OCI-LY1 (cell line): Measurements from ENCODE around the gene NKAIN4.

ENCODE experiments used
- CTCF ChIP-seq: fragments of 200-600 bp; sonication (generic), shearing (Covaris generic); IDR thresholded peaks from 2 replicates; pipeline ENCODE4 v1.5.1; 2017; ENCODE audit warnings: mild to moderate bottlenecking, antibody characterized with exemption, low read length, moderate library complexity, mixed read lengths
- EZH2 ChIP-seq: fragments of 200-600 bp; sonication (generic), shearing (Covaris generic); IDR thresholded peaks from 2 replicates; pipeline ENCODE4 v1.8.0; 2017; ENCODE audit warnings: borderline replicate concordance, mixed run types, mild to moderate bottlenecking, antibody characterized with exemption, low read length, moderate library complexity, mixed read lengths

DNA sequence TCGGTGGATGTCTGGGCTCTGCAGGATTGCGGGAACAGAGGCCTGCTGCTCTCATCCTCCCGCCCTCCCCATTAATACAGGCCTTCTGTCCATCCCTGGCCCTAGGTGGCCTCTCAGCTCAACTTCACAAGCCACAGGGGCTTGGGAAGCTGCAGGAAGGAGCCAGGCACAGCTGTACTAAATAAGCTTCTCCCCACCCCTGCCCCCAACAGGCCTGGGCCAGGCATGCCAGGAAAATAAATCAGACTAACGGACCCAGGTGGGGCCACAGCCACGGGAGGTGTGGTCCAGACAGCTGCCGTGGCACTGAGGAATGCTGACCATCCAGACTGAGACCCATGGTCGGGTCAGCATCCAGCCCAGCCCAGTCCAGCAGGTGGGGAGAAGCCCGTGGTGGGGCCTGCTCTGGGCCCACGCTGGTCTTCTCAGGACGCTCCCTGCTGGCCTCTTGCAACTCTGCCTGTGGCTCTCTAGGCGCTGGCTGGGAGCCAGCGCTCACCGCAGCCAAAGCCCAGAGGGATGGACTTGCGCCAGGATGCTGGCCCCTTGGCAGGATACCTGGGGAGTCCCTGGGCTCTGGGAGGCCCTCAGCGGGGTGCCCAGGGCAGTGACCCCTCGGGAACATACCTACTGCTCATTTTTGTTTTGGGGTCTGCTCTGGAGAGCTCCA, 29.7 kb downstream of the NKAIN4 start:
- TF ChIP-seq CTCF (no peak), EZH2 (no peak)
